Measurements from ENCODE around the gene PCSK6. TPM values are rescaled to one million over a fixed set of nuclear protein-coding genes. Genes with fewer than 3 reads are reported as not detected.
A peak's percentile ranks its signal among the peaks of the same experiment; 100 is the strongest.
"Not testable (repeated sequence)": the region's sequence is repeated elsewhere in the genome, so short reads cannot be mapped to it uniquely, and the experiment has no call there.

The PCSK6 gene
- total RNA-seq, 1 donor from 2014 or later = 11.0 TPM

DNA sequence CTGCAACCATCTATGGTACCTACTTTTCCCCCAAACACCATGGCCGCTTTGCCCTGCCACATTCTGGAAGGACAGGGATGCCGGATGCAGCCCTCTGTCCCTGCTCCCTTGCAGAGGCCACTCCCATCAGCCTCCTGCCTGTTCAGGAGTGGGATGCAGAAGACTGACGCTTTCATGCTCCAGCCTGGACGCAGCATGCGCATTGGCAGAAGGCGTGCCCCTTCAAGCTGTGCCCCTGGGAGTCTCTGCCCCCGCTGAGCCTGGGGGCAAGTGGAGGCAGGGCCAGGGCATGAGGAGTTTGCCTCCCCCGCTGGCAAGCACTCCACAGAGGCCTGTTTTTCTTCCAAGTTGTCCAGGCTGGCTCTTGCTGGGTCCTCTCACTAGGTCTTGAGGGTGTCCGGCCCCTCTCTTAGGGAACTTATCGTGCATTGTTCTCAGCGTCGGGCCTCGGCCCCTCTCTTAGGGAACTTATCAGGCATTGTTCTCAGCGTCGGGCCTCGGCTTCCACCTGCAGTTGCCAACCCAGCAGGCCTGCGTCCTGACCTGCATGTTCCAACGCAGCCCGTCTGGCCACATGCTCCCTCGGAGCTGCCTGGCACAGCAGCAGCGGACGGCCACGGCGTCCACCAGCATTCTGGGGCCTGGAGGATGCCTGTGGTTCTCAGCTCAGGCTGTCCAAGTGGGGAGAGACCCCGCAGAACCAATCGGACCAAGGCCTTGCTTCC, 179.9 kb downstream of the PCSK6 start:
- DNase-seq (ENCODE audit: low read depth) = no peak

DNA sequence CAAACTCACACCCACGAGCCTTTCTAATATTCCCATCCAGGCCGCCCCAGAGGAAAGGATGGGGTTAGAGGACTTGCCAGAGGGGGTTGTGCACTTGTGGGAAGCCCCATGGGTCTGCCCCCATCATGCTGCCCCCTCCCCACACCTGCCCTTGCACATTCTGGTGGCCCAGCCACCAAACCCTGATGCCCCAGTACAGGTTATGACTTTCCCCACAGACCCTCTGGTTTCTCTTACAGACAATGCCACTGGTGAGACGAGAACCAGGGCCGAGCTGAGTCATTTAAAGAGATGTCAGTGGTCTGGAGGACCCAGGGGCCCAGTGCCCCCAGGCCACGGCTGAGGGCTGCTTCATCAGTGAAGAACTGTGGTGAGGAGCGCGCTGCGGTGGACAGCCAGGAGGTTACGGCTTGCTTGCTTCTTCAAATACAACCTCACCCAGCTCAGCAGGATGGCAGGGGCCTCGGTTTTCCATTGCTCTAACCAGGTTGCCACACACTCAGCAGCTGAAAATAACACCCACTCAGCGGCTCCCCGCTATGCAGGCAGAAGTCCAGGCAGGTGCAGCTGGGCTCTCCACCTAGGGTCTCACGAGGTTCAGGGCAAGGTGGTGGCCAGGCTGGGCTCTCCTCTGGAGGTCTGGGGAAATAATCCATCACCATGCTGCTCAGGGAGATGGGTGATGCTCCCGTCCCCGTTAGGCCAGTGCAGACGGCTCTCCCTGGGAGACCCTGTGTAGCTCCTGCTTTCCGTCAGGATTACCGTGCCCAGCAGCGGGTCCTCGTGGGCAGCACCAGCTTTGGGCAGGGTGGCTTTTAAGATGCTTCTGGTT, 180.7 kb downstream of the PCSK6 start:
- DNase-seq (ENCODE audit: low read depth) = no peak

DNA sequence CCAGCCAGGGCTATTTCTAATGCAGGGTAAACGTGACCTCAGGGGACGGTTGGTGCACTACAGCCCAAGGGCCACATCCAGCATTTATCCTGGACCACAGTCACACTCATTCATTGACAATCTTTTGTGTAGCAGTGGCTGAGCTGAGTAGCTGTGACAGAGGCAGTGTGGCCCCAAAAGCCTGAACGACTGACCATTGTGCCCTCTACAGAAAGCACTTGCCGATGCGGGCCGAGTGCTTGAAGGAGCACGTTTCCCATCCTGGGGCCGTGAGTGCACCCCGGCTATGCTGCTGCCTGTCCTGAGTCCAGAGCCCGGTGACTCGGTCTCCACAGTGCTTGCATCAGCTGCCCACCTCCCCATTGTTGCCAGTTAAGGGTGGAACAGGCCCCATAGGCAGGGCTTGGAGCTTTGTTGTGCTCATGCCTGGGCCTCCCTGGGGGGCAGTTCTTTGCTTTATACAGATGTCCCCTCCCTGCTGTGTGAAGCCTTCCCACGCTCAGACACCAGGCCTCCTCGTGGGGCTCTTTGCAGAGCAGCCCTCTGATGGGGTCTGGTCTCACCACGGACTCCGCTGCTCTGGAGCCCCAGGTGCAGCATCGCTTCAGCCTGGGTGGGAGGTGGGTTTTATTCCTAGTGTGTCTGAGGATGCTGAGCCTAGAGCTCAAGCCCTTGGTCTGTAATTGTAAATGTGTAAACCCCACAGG, 181.5 kb downstream of the PCSK6 start:
- DNase-seq (ENCODE audit: low read depth) = no peak

DNA sequence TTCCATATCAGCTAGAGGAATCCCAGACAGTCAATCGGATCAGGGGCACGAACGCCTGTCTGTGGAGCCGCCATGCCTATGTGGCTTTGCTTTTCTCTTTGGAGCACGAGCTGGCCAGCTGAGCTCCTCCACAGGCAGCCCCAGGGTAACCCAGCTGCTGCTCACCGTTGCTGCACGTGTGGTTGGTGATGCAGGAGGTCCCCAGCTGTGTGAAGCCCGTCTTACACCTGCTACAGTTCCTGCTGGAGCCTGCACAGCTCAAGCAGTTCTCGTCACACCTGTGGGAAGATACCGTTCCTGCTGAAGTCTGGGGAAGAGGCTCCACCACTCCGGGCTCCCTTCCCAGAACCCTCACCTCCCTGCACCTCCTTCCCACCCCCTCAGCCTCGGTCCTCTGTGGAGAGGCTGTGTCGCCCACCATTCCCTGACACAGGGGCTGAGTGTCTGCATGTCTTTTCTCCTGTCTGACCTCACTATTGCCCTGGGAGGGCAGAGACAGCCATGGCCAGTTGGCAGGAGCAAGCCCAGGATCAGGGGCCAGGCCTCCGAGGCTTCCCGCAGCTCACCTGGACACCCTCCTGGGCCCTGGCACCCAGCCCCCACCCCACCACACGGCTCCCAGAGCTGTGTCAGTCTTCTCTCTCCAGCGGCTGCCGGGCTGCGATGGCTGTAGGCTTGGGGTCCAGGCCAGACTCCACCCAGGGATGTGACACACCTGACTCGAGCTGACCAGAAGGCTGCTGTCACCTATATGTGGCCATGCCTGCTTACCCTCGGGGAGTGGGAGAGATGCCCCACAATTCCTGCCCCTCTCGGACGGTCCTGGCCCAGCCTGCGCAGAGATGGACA, 182.2 kb downstream of the PCSK6 start:
- DNase-seq (ENCODE audit: low read depth) = no peak

DNA sequence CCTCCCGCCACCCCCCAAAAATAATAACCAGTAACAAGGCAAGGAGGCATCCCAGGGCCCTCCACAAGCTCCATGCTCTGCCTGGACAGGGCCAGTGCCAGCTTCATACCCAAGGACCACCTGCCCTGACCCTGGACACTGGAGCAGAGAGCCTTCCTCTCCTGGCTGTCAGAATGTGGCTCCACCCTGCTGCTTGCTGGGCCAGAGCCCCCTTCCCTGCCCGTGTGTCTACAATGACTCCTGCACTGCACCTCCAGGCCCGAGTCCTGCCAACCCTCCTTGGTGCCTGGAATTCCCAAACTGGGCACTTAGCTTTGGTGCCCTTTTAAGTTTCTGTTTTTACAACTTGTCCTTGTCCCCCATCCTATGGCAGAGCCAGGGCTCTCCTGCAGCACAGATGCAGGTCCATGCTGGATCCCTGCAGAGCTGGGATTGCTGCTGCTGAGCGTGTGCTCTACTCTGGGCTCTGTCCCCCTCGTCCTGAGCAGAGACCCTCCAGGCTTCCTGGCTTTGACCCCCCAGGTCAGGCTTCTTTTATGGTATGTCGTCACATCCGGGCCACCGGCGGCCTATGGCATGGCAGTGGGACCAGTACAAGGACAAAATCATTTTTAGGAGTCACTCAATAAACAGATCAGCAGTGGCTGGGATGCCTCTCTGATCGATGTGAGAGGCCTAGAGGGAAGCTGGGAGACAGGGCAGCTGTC, 183.0 kb downstream of the PCSK6 start:
- DNase-seq (ENCODE audit: low read depth) = no peak

DNA sequence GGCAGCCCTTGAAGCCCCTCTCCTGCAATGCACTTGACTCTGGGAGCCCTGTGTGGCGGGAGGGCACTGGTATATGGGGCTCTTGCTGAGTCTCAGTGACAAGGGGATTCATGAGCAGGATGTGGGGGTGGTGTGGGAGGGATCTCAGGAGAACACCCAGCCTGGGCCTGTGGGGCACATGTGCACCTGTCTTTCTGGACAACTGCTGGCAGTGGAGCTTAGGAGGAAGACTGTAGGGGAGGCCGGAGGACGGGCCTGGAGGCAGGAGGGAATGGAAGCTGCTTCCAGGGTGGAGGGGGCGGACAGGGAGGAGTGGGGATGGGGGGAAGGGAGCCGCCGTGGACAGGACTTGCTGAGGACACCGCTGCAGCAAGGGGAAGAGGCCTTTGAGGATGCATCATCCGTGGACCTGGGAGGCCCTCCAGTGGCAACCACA, 183.7 kb downstream of the PCSK6 start:
- no peak for DNase-seq (ENCODE audit: low read depth)

DNA sequence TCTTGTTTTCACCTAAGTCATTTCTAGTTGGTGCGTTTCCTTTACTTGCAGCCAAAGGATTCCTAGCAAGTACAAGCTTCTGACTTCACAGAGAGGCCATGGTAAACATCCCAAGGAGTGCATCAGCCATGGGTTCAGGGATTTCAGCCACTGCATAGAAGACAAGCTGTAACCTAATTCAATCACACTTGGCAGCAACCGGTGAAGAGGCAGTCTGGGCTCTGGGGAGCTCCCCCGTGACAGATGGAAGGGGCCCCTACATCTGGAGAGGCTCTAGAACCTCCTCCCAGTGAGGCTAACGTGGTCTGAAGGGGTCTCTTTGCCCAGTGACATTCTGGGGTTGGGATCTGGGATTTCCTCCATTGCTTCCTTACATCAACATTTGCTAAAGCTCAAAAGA, 186.1 kb downstream of the PCSK6 start:
- DNase-seq (ENCODE audit: low read depth) = no peak

DNA sequence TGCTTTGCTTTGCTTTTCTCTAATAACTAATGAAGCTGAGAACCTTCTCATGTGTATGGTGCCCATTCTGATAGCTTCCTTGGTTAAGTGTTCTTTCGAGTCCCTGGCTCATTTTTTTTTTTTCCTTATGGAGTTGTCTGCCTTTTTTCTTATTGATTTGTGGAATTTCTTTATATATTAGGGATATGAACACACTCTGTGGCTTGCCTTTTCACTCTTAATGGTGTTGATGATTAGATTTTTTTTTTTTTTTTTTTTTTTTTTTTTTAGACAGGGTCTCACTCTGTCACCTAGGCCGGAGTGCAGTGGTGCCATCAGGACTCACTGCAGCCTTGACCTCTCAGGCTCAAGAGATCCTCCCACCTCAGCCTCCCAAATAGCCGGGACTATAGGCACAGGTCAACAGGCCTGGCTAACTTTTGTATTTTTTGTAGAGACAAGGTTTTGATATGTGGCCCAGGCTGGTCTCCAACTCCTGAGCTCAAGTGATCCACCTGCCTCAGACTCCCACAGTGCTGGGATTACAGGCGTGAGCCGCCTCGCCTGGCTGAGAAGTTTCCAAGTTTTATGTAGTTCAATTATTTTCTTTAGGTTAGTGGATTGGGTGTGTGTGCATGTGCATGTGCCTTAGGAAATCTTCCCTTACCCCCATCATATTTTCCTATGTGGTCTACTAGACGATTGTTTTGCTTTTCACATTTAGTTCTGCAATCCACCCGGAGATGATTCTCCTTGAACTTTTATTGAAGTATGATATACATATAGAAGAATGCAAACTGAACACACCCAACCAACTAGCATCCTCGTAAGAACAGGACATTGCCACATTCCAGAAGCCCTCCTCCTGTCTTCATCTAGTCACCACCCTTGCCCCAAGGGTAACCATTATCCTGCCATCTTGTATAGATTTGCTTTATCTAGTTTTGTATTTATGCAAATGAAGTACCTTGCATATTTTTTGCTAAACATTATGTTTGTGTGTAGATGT, 192.8 kb downstream of the PCSK6 start:
- no peak for DNase-seq (ENCODE audit: low read depth)

DNA sequence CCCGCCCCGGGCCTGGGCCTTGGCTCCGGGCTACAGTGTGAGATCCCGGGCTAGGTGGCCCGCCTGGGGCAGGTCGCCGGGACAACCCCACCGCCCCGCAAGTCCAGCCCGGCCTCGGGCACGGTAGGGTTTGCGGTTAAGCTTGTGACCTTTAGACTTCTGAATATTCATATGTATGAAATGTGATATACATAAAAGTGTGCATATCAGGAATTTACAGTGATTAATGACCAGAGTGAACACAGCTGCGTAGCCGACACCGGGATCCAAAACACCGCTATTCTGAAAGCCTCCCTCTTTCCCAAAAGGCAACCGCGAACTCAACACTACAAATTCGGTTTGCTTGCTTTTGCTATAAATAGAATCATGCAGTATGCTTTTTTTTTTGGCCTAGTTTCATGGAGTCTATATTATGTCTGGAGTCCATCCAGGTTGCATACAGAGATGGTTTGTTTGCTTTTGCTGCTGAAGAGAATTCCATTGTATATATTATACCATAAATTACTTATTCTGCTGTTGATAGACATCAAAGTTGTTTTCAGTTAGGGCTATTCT, 193.8 kb downstream of the PCSK6 start:
- no peak for DNase-seq (ENCODE audit: low read depth)

DNA sequence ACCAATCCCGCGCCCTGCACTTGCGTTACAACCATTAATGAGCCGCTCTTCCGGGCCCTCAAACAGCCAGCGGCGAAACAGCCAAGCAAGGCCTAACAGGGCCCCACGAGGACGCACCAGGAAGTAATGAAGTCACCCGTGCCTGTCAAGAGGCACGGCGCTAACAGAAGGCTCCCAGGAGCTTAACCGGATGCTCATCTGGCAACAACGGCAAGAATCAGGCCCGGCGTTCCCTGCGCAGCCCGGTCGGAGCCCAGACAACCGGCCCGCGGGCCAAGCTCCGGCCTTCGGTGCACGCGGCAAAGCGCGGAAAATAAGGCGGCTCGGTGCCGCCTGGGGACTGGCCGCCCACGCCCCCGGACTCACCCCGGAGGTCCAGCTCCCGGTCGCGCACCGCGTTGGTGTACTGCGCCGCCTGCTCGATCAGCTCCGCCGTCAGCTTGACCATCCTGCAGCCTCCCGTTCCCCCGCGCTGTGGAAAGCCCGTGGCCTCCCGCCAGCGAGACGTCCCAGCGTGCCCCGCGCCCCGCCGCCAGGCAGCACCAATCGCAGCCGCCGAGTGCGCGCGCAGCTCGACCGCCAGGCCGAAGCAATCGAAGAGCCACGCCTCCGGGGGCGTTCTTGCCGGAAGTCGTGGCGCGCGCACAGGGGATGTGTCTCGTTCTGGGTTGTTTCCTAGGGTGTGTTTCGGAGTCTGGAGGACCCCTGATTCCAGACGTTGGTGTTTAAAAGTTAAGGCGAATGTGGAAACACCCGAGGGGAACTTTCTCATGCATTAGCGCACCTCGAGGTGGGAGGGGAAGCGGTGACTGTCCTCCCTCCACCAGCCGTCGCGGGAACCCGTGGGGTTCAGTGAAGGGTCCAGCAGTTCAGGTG, 194.5 kb downstream of the PCSK6 start, which contains the start of gene SNRPA1:
TSS of gene SNRPA1 (minus strand) at position 518 of the 876 bp plus-strand sequence. CDS start at position 448, 70 bp downstream.
- peak; percentile 81 for DNase-seq (ENCODE audit: low read depth)

DNA sequence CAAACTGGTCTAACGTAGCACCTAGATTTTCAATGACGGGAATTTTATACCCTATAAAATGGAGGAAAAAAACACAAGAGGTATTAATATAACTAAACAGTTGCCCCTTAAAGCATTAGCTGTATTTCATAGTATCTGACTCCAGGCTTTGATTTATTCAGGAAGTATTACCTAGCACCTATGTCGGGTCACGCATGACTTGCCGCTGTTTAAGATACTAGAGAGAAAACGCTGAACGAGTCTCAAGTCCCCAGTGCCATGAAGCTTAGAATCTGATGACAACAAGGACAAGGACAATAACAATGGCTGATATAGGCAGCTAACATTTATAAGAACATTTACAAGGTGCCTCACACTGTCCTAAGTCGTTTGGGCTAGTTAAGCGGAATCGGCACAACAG, 196.4 kb downstream of the PCSK6 start:
- no peak for DNase-seq (ENCODE audit: low read depth)

DNA sequence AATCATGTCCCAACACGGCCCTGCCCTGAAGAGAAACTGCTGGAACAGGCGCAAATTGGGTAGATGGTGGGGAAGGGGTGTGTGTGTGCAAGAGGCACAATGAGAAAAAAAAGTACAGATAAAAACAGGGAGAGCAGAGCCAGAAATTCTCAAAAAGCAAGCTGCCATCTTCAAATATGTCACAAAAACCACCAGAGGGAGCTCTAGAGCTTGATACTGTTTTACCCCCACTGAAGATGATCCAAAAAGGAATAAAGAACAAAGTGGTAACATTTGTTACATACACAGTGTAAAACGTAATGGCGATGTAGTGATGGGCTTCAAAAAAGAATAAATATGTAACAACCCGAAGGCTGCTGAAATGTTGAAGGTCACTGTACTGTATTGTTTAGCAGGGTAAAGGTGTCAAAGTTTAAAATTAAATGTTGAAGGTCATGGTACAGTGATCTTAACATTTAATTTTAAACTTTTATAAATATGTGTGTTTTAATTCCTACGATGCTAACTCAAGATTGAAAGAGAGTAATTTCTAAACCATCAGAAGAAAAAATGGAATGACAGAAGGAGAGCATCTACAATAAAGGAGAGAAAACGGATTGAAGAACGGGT, 200.5 kb downstream of the PCSK6 start:
- peak; percentile 67 for DNase-seq (ENCODE audit: low read depth)

DNA sequence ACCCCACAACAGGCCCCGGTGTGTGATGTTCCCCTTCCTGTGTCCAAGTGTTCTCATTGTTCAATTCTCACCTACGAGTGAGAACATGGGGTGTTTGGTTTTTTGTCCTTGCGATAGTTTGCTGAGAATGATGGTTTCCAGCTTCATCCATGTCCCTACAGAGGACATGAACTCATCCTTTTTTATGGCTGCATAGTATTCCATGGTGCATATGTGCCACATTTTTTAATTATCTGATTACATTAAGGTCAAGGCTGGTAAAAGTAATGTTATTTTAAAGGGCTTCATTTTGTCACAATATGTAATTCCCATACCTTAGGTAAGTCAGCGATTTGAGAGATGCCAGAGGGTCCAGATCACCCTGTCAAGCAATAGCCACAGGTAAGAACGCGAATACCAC, 202.2 kb downstream of the PCSK6 start:
- DNase-seq (ENCODE audit: low read depth) = not testable (repeated sequence)

DNA sequence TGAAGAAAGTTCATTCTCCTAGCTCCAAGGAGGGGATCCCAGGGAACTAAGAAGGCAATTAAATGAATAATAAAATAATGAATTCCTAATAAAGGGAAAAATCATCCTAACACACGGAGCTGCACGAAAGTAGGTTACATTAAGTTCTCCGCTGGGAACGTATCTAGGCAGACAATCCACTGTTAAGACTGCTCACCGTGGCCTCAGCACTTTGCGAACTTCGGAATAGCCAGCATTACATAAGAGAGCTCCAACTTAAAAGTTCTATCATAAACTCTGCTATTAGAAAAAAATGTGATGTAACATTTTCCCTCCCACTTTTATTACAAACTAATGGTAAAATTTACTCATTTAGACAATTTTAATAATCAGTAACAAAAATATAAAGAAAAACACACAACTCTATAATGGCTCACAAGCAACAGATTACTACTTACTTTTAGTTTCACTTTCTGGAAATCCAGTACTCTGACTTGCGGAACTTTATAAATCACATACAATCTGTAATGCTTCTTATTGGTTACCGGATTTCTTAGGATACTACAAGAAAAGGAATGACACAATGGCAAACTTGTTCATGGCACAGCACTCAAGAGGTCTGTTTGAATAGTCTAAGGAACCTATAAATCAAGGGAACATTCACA, 202.9 kb downstream of the PCSK6 start:
- DNase-seq (ENCODE audit: low read depth) = no peak

DNA sequence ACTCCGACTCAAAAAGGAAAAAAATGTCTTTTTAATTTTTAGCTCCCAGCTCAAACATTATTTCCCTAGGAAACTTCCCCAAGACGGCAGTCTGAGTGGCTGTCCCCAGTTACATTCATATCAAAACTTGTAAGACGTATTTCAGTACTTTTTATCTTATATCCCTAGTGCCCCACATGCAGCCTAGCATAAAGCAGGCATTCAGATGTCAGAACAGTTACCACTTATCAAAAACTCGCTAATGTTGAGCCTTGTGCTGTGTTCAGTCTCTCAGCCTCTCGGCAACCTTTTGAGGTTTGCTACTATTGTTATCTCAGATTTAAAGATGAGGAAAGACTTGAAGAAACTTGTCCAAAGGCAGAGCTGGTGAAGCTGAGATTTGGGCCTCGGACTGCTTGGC, 205.6 kb downstream of the PCSK6 start:
- no peak for DNase-seq (ENCODE audit: low read depth)

DNA sequence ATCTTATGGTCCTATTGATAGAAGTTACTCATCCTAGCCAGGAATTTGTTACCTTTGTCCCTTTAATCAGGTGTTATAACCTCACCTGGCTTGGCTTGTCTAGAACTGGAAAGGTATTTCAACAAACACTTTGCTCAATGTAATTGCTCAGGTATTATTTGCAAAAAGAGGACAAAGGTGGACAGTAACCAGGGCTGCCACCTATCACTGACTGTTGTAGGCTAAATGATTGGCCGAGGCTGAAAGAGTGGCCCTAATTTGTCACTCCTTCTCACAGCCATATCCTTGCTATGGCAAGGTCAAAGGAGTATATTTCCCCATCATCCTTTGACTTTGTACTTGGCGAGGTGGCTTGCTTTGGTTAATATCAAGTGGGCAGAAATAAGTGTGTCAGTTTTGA, 209.5 kb downstream of the PCSK6 start:
- no peak for DNase-seq (ENCODE audit: low read depth)

DNA sequence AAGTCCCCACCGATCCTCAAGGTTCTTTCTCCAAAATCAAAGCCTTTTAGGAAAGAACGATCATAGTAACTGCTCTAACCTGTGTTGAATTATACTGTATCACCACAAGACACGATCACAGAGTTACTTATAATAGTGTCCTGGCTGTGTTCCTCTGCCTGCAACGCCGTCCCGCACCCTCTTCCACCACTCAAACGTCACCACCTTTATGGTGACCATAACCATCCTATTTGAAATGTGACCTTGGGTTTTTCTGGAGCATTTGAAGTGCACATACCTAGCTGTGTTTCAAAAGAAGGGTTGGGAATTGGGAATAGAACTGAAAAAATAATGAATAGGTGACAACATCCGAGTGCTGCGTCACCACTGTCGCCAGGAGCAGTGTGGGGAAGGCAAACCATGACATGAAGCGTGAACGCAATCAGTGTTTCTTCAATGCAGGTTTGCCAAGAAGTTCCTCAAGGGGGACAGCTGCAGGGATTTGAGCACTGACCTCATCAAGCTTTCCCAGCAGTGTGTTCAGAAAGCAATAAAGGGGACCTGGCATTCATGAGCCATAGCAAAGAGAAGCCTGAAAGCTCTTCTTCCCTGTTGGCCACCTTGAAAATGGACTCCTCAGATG, 211.5 kb downstream of the PCSK6 start:
- DNase-seq (ENCODE audit: low read depth) = no peak
